Tibial nerve (tissue), 3 donors: ENCODE results near the gene DENND2A.
"Not testable (repeated sequence)": the region's sequence is repeated elsewhere in the genome, so short reads cannot be mapped to it uniquely, and the experiment has no call there.

Experiments used
- EP300 ChIP-seq, 2 donors: sonication (generic); formaldehyde crosslinking; IDR thresholded peaks; one replicate each; pipeline ENCODE4 v1.6.1; 2017; ENCODE audit warnings: antibody characterized with exemption in 2 of 2, mild to moderate bottlenecking in 1 of 2
- POLR2A ChIP-seq, 2 donors: fragments of 450-650 bp; IDR thresholded peaks; one replicate each; pipeline ENCODE4 v1.6.1; 2017; ENCODE audit warnings: antibody characterized with exemption in 2 of 2, mild to moderate bottlenecking in 2 of 2, moderate library complexity in 2 of 2

DNA sequence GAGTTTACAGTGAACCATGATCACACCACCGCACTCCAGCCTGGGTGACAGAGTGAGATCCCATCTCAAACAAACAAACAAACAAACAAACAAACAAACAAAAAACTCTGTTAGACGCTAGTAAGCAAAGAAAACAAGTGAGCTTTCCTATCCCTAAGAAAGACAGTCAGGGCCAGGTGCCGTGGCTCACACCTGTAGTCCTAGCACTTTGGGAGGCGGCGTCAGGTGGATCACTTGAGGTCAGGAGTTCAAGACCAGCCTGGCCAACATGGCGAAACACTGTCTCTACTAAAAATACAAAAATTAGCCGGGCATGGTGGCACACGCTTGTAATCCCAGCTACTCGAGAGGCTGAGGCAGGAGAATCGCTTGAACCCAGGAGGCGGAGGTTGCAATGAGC is 36.3 kb upstream of the DENND2A start:
- not testable (repeated sequence) for TF ChIP-seq EP300, POLR2A (IDR thresholded peaks at IDR 0.05)
